GM23338 (cell line): ENCODE measurements around the gene COL15A1. TPM values are rescaled to one million over a fixed set of nuclear protein-coding genes. Genes with fewer than 3 reads are reported as not detected.

Experiments used
- ATAC-seq: fragments of 200-7000 bp; cut with Tn5 transposase; 3 replicates; pipeline ENCODE4 v1.9.1; 2020
- DNase-seq: peaks from one replicate; pipeline ENCODE4 v3.0.0-alpha.2; 2015; ENCODE audit warnings: low spot score
- H2AFZ ChIP-seq: fragments of 200-600 bp; sonication (generic); 2 replicates; pipeline ENCODE4 v1.8.0; 2016; ENCODE audit warnings: antibody characterized with exemption, mild to moderate bottlenecking, moderate library complexity
- H3F3A ChIP-seq: fragments of 200-600 bp; sonication (generic); replicated peaks from 2 replicates; pipeline ENCODE4 v1.8.0; 2017; ENCODE audit warnings: antibody characterized with exemption, mixed run types, low read depth
- H3K27ac ChIP-seq: fragments of 200-600 bp; sonication (generic); 2 replicates; pipeline ENCODE4 v1.6.1; 2016; ENCODE audit warnings: low read depth
- H3K27me3 ChIP-seq: fragments of 200-600 bp; sonication (generic); 2 replicates; pipeline ENCODE4 v1.8.0; 2016; ENCODE audit warnings: mild to moderate bottlenecking, mixed run types, moderate library complexity; ENCODE audit not compliant: insufficient read depth
- H3K36me3 ChIP-seq: fragments of 200-600 bp; sonication (generic); 2 replicates; pipeline ENCODE4 v1.8.0; 2016; ENCODE audit warnings: mild to moderate bottlenecking; ENCODE audit not compliant: insufficient read depth
- H3K4me1 ChIP-seq: fragments of 200-600 bp; sonication (generic); 2 replicates; pipeline ENCODE4 v1.8.0; 2016; ENCODE audit warnings: mild to moderate bottlenecking, moderate library complexity; ENCODE audit not compliant: insufficient read depth
- H3K4me2 ChIP-seq: fragments of 200-600 bp; sonication (generic); 2 replicates; pipeline ENCODE4 v1.7.1; 2017; ENCODE audit warnings: mixed run types
- H3K4me3 ChIP-seq: fragments of 200-600 bp; sonication (generic); 2 replicates; pipeline ENCODE4 v1.6.1; 2016; ENCODE audit warnings: mixed run types
- H3K79me2 ChIP-seq: fragments of 200-600 bp; sonication (generic); replicated peaks from 2 replicates; pipeline ENCODE4 v1.8.0; 2017; ENCODE audit warnings: mild to moderate bottlenecking; ENCODE audit not compliant: insufficient read depth
- H3K9me2 ChIP-seq: fragments of 200-600 bp; sonication (generic); 2 replicates; pipeline ENCODE4 v1.8.0; 2017; ENCODE audit not compliant: insufficient read depth
- H4K20me1 ChIP-seq: fragments of 200-600 bp; sonication (generic); replicated peaks from 2 replicates; pipeline ENCODE4 v1.8.0; 2017; ENCODE audit warnings: mild to moderate bottlenecking; ENCODE audit not compliant: insufficient read depth
- H3K27ac Mint-ChIP-seq: 2 replicates; pipeline ENCODE4 v1.8.0; 2020; ENCODE audit warnings: inconsistent platforms, mild to moderate bottlenecking, moderate library complexity, mixed read lengths
- H3K27me3 Mint-ChIP-seq: 3 replicates; pipeline ENCODE4 v1.8.0; 2022; ENCODE audit warnings: low read depth, mild to moderate bottlenecking, moderate library complexity, mixed read lengths, inconsistent platforms; ENCODE audit not compliant: insufficient read depth, poor library complexity
- H3K36me3 Mint-ChIP-seq: 3 replicates; pipeline ENCODE4 v1.8.0; 2021; ENCODE audit warnings: low read depth, mild to moderate bottlenecking, inconsistent platforms, moderate library complexity, mixed read lengths
- H3K4me1 Mint-ChIP-seq: 3 replicates; pipeline ENCODE4 v1.8.0; 2020; ENCODE audit warnings: mild to moderate bottlenecking, inconsistent platforms, mixed read lengths
- H3K4me3 Mint-ChIP-seq: 3 replicates; pipeline ENCODE4 v1.8.0; 2021; ENCODE audit warnings: moderate library complexity, mild to moderate bottlenecking, inconsistent platforms, mixed read lengths
- H3K9me3 Mint-ChIP-seq: 3 replicates; pipeline ENCODE4 v1.8.0; 2020; ENCODE audit warnings: moderate library complexity, mild to moderate bottlenecking, inconsistent platforms, mixed read lengths
- CTCF ChIP-seq, 2 experiments: fragments of 200-600 bp in 1 of 2; sonication (generic) in 1 of 2; conservative IDR thresholded peaks; 2 replicates each; pipeline versions ENCODE4 v1.5.1 to v1.6.1; 2016 to 2017; ENCODE audit warnings: antibody characterized with exemption in 2 of 2, low read depth in 2 of 2, mild to moderate bottlenecking in 2 of 2, moderate library complexity in 1 of 2
- ETS1 ChIP-seq: IDR thresholded peaks from 2 replicates; pipeline ENCODE4 v1.6.1; 2016; ENCODE audit warnings: antibody characterized with exemption
- EZH2 ChIP-seq: fragments of 200-600 bp; sonication (generic); IDR thresholded peaks from one replicate; pipeline ENCODE4 v1.8.0; 2017; ENCODE audit warnings: antibody characterized with exemption, mild to moderate bottlenecking, low read depth; ENCODE audit not compliant: unreplicated experiment
- EZH2phosphoT487 ChIP-seq: fragments of 200-600 bp; sonication (generic); IDR thresholded peaks from one replicate; pipeline ENCODE4 v1.8.1; 2018; ENCODE audit warnings: antibody characterized with exemption; ENCODE audit not compliant: unreplicated experiment
- JUNB ChIP-seq: IDR thresholded peaks from one replicate; pipeline ENCODE4 v1.6.1; 2016; ENCODE audit warnings: antibody characterized with exemption; ENCODE audit not compliant: unreplicated experiment
- NANOG ChIP-seq: IDR thresholded peaks from 2 replicates; pipeline ENCODE4 v1.6.1; 2016; ENCODE audit warnings: antibody characterized with exemption, borderline replicate concordance
- POLR2AphosphoS5 ChIP-seq: IDR thresholded peaks from 2 replicates; pipeline ENCODE4 v1.6.1; 2016; ENCODE audit warnings: antibody characterized with exemption, low read depth
- REST ChIP-seq: IDR thresholded peaks from one replicate; pipeline ENCODE4 v1.6.1; 2018; ENCODE audit warnings: antibody characterized with exemption; ENCODE audit not compliant: unreplicated experiment
- STAT1 ChIP-seq: IDR thresholded peaks from one replicate; pipeline ENCODE4 v1.6.1; 2016; ENCODE audit warnings: antibody characterized with exemption; ENCODE audit not compliant: unreplicated experiment
- ZNF462 ChIP-seq: fragments of 250-450 bp; sonication (Bioruptor Pico); IDR thresholded peaks from 2 replicates; pipeline ENCODE4 v1.5.0; 2020; ENCODE audit warnings: mild to moderate bottlenecking, moderate library complexity
- polyA plus RNA-seq: library from polyadenylated mRNA; unstranded; fragments of >200 nt; fragmentation: Nextera tagmentation; extraction: Ambion mirVana; gene quantifications from 2 replicates; pipeline ENCODE4 v1.2.1, GENCODE V29; 2016
- total RNA-seq: library from RNA; depleted of rRNA; stranded (reverse); fragments of >200 nt; shearing (Covaris generic); gene quantifications from 2 replicates; pipeline ENCODE4 v1.2.3, GENCODE V29; 2014

Gene COL15A1
- total and polyA plus RNA-seq, 2 experiments from 2014 or later, result 0.17 to 0.18 TPM

- peaks cover 15% of the 10 kb centered on the region for H3K36me3 Mint-ChIP-seq
- no peaks in the 10 kb centered on the region for H3F3A ChIP-seq
- DNase-seq (no peak), ATAC-seq (no peak)
- H3K36me3 ChIP-seq, result 0 out of 2 replicates have a peak, but pooled peaks cover 5% of the 10 kb centered on the region
- no peaks in the 10 kb centered on the region; the same call in 1 of the 2 replicates for H3K4me1 ChIP-seq
- peaks cover 42% of the 10 kb centered on the region for H3K9me3 Mint-ChIP-seq
- H3K27me3 ChIP-seq, result no peaks in the 10 kb centered on the region
- peaks cover 6% of the 10 kb centered on the region for H3K4me1 Mint-ChIP-seq
- H3K27ac Mint-ChIP-seq, result no peak overlapping the region
- no peak overlapping the region for H3K27ac ChIP-seq
- no peak for TF ChIP-seq EZH2
- no peak for TF ChIP-seq ETS1
- TF ChIP-seq POLR2AphosphoS5, result no peak
- TF ChIP-seq EZH2phosphoT487, result no peak
- no peak for TF ChIP-seq STAT1
- no peak for TF ChIP-seq ZNF462
- TF ChIP-seq REST, result no peak
- no peak for TF ChIP-seq CTCF (conservative IDR thresholded peaks at IDR 0.05; ENCODE audit: low read depth in 2 of 2)
- no peak for TF ChIP-seq NANOG
- TF ChIP-seq JUNB, result no peak
- no peak overlapping the region for H2AFZ ChIP-seq
- H3K4me3 Mint-ChIP-seq, result no peak overlapping the region
- H3K79me2 ChIP-seq, result no peaks in the 10 kb centered on the region
- H3K4me3 ChIP-seq, result no peak overlapping the region
- no peaks in the 10 kb centered on the region for H4K20me1 ChIP-seq
- H3K27me3 Mint-ChIP-seq, result peaks cover 7% of the 10 kb centered on the region
- no peak overlapping the region for H3K4me2 ChIP-seq
- H3K9me2 ChIP-seq, result no peaks in the 10 kb centered on the region; the same call in 1 of the 2 replicates
Measured at GRCh38 chr9:99006511-99006910, 62.8 kb downstream of the COL15A1 start.
